ENCODE data around the gene MGRN1. TPM values are rescaled to one million over a fixed set of nuclear protein-coding genes. Genes with fewer than 3 reads are reported as not detected.

Gene MGRN1
- total and polyA plus RNA-seq, 2 of the 13 experiments (the other 11 are each of a cell fraction or from before 2014, with no cell fraction given) = 11.9 to 12.6 TPM

- no peak for TF ChIP-seq HMGXB3 (CRISPR knock-in tag; IDR thresholded peaks at IDR 0.05; ENCODE audit: borderline replicate concordance)
- no peak for TF ChIP-seq AGO2 (optimal IDR thresholded peaks at IDR 0.05; ENCODE audit: low read depth, low read length)
- 0 out of 2 replicates have a peak, but pooled peaks have one; percentile 52 for TF ChIP-seq KLF11 (CRISPR knock-in tag; IDR thresholded peaks at IDR 0.05)
- TF ChIP-seq PHF21A (CRISPR knock-in tag; IDR thresholded peaks at IDR 0.05) = peak; percentile 43
- TF ChIP-seq ZBTB34 (CRISPR knock-in tag; IDR thresholded peaks at IDR 0.05) = no peak
- TF ChIP-seq HNRNPH1 (optimal IDR thresholded peaks at IDR 0.05; ENCODE audit: low read depth, low read length) = no peak
- TF ChIP-seq ZNF678 (CRISPR knock-in tag; IDR thresholded peaks at IDR 0.05) = peak; percentile 16; the same call in 1 of the 2 replicates
- TF ChIP-seq THAP9 (CRISPR knock-in tag; IDR thresholded peaks at IDR 0.05; ENCODE audit: borderline replicate concordance) = peak; percentile 76
- TF ChIP-seq ZMYM3 (CRISPR knock-in tag; IDR thresholded peaks at IDR 0.05) = peak; percentile 76
- 0 out of 2 replicates have a peak, but pooled peaks have one; percentile 34 for TF ChIP-seq KDM3A (CRISPR knock-in tag; IDR thresholded peaks at IDR 0.05; ENCODE audit: low read depth)
- no peak for TF ChIP-seq STAT5B (CRISPR knock-in tag; IDR thresholded peaks at IDR 0.05)
- peak; percentile 61; the same call in 1 of the 2 replicates for TF ChIP-seq TGIF2 (CRISPR knock-in tag; IDR thresholded peaks at IDR 0.05)
- peak; percentile 78 for TF ChIP-seq ZNF317 (CRISPR knock-in tag; IDR thresholded peaks at IDR 0.05)
- TF ChIP-seq MED8 (CRISPR knock-in tag; IDR thresholded peaks at IDR 0.05; ENCODE audit: insufficient replicate concordance) = peak; percentile 49
- peak; percentile 87 for TF ChIP-seq SUZ12 (IDR thresholded peaks at IDR 0.05; ENCODE audit: low read depth, low read length)
- peak; percentile 82; the same call in 1 of the 2 replicates for TF ChIP-seq HNF1B (CRISPR knock-in tag; IDR thresholded peaks at IDR 0.05)
- no peak for TF ChIP-seq THAP7 (CRISPR knock-in tag; IDR thresholded peaks at IDR 0.05)
- TF ChIP-seq ZNF510 (CRISPR knock-in tag; IDR thresholded peaks at IDR 0.05; ENCODE audit: low read depth) = no peak
Observed at GRCh38 chr16:4624015-4624826, at the start of gene MGRN1 (continued).

Measured in HepG2 (cell line).